Lung (tissue), 12 donors: Measurements from ENCODE around the gene PPP5C. TPM values are rescaled to one million over a fixed set of nuclear protein-coding genes. Genes with fewer than 3 reads are reported as not detected.
"Not testable (repeated sequence)": the region's sequence is repeated elsewhere in the genome, so short reads cannot be mapped to it uniquely, and the experiment has no call there.

Experiments
- ATAC-seq: fragments of 200-7000 bp; cut with Tn5 transposase; one replicate; pipeline ENCODE4 v1.9.1; 2020; ENCODE audit warnings: moderate number of reproducible peaks; ENCODE audit not compliant: insufficient read depth, low FRiP score
- DNase-seq, 3 donors: peaks; one replicate each; pipeline ENCODE4 v3.0.0-alpha.2; 2013 to 2017
- H3K27ac ChIP-seq, 2 donors: one replicate each; pipeline ENCODE4 v1.5.1; 2013; ENCODE audit warnings: mild to moderate bottlenecking in 2 of 2, moderate library complexity in 2 of 2, control low read depth in 1 of 2, inconsistent platforms in 1 of 2, low read depth in 1 of 2, low read length in 1 of 2
- H3K27me3 ChIP-seq, 3 donors: one replicate each; pipeline ENCODE4 v1.5.1; 2013; ENCODE audit warnings: low read length in 2 of 3; ENCODE audit not compliant: control insufficient read depth in 3 of 3, insufficient read depth in 3 of 3
- H3K36me3 ChIP-seq, 4 donors: one replicate each; pipeline ENCODE4 v1.5.1; 2013; ENCODE audit warnings: low read length in 4 of 4, mild to moderate bottlenecking in 1 of 4, moderate library complexity in 1 of 4; ENCODE audit not compliant: control insufficient read depth in 4 of 4, insufficient read depth in 4 of 4
- H3K4me1 ChIP-seq, 5 donors: one replicate each; pipeline ENCODE4 v1.5.1; 2013; ENCODE audit warnings: low read length in 5 of 5, mild to moderate bottlenecking in 2 of 5, moderate library complexity in 1 of 5; ENCODE audit not compliant: control insufficient read depth in 5 of 5, insufficient read depth in 5 of 5
- H3K4me3 ChIP-seq: one replicate; pipeline ENCODE4 v1.5.1; 2013; ENCODE audit warnings: mild to moderate bottlenecking, control low read depth, moderate library complexity
- H3K9ac ChIP-seq, 2 donors: one replicate each; pipeline ENCODE4 v1.5.1; 2013; ENCODE audit warnings: low read length in 2 of 2, control low read depth in 1 of 2; ENCODE audit not compliant: insufficient read depth in 1 of 2
- H3K9me3 ChIP-seq, 4 donors: one replicate each; pipeline ENCODE4 v1.5.1; 2013; ENCODE audit warnings: low read length in 3 of 4, mild to moderate bottlenecking in 1 of 4, moderate library complexity in 1 of 4; ENCODE audit not compliant: control insufficient read depth in 4 of 4, insufficient read depth in 3 of 4
- CTCF ChIP-seq: IDR thresholded peaks from 2 replicates; pipeline ENCODE4 v1.5.1; 2012; ENCODE audit warnings: mild to moderate bottlenecking; ENCODE audit errors: control extremely low read depth, extremely low read depth
- whole genome bisulfite sequencing, 2 donors: extraction: QIAGEN DNeasy Blood & Tissue Kit; methylation state at CpG; one replicate each; pipeline ENCODE4 v1.1.7; 2013; 5-methylcytosine and 5-hydroxymethylcytosine counted together
- polyA plus RNA-seq, 2 donors: library from polyadenylated mRNA; stranded (reverse); fragments of 200-250 nt; gene quantifications; one replicate each; pipeline ENCODE4 v1.2.1, GENCODE V29; 2013
- total RNA-seq, 2 donors: library from RNA; depleted of rRNA in 1 of 2; stranded (reverse); fragments of >200 nt in 1 of 2; gene quantifications; one replicate each; pipeline ENCODE4 v1.2.1, GENCODE V29; 2014 to 2021
- donor health status: control.
- donor health status: control.
- donor health status: Bipolar disorder and iron deficiency.
- donor health status: healthy.
- donor health status: DM: yes; HTN: yes; CAD: no.

Gene PPP5C
- total and polyA plus RNA-seq, 4 donors: 48.5 to 69.8 (median 54.6) TPM

GRCh38 chr19:46393456-46394401, 46.8 kb downstream of the PPP5C start:
- WGBS, 2 donors: 77 to 83% methylated on average over 21 of the region's 21 CpGs

GRCh38 chr19:46394402-46394797, 47.5 kb downstream of the PPP5C start:
- DNase-seq (no peak), ATAC-seq (no peak)
- H3K4me1 ChIP-seq: peaks cover 0 to 35% (median 5%) of the 10 kb centered on the region in 5 donors
- H3K27ac ChIP-seq: no peak overlapping the region
- H3K36me3 ChIP-seq: peaks cover 4 to 29% (median 8%) of the 10 kb centered on the region in 4 donors
- no peak overlapping the region for H3K9ac ChIP-seq
- H3K9me3 ChIP-seq: no peaks in the 10 kb centered on the region
- TF ChIP-seq CTCF: no peak
- no peak overlapping the region for H3K4me3 ChIP-seq
- no peaks in the 10 kb centered on the region for H3K27me3 ChIP-seq
- WGBS, 2 donors: 85% methylated on average over 5 of the region's 5 CpGs

More at GRCh38 chr19:46393456-46394401, 46.8 kb downstream of the PPP5C start:
- ATAC-seq (no peak), DNase-seq (no peak)
- no peak overlapping the region for H3K4me3 ChIP-seq
- no peak overlapping the region for H3K9ac ChIP-seq
- H3K4me1 ChIP-seq: peaks cover 0 to 35% (median 5%) of the 10 kb centered on the region in 5 donors
- H3K27ac ChIP-seq: no peak overlapping the region
- H3K27me3 ChIP-seq: no peaks in the 10 kb centered on the region
- TF ChIP-seq CTCF: no peak
- peaks cover 6 to 32% (median 12%) of the 10 kb centered on the region in 4 donors for H3K36me3 ChIP-seq
- no peaks in the 10 kb centered on the region for H3K9me3 ChIP-seq

- not testable (repeated sequence) for DNase-seq, H3K27ac ChIP-seq, H3K4me3 ChIP-seq, ATAC-seq, H3K9me3 ChIP-seq, H3K36me3 ChIP-seq, H3K27me3 ChIP-seq, H3K9ac ChIP-seq
- 91% methylated on average over 14 of the region's 14 CpGs for WGBS, 2 donors
- H3K4me1 ChIP-seq: peaks cover 0 to 17% (median 0%) of the 10 kb centered on the region in 5 donors
These were observed 51.1 kb downstream of the PPP5C start for GRCh38 chr19:46397801-46398479.

- Histone ChIP-seq H3K36me3 (no peaks in the 10 kb centered on the region), H3K9ac (no peak overlapping the region), H3K27me3 (no peaks in the 10 kb centered on the region), H3K27ac (no peak overlapping the region), H3K4me3 (no peak overlapping the region), H3K9me3 (peaks cover 0 to 4% (median 0%) of the 10 kb centered on the region in 4 donors), H3K4me1 (peaks cover 0 to 25% (median 5%) of the 10 kb centered on the region in 5 donors)
- ATAC-seq (no peak), DNase-seq (no peak)
- 89 to 90% methylated on average over 11 of the region's 11 CpGs for WGBS, 2 donors
- TF ChIP-seq CTCF: no peak
These were observed 55.8 kb downstream of the PPP5C start for GRCh38 chr19:46402725-46403124.
